Esophagus muscularis mucosa (tissue), 4 donors: ENCODE results near the gene FBXO24. TPM values are rescaled to one million over a fixed set of nuclear protein-coding genes. Genes with fewer than 3 reads are reported as not detected.

Experiments
- DNase-seq: peaks from one replicate; pipeline ENCODE4 v3.0.0-alpha.2; 2017; ENCODE audit errors: extremely low spot score
- H3K27ac ChIP-seq, 4 donors: fragments of 200-600 bp; sonication (generic); replicated peaks in 1 of 4; 1 replicate in 3 of 4; 2 replicates in 1 of 4; pipeline ENCODE4 v1.5.1; 2016 to 2019; ENCODE audit warnings: mild to moderate bottlenecking in 1 of 4
- H3K27me3 ChIP-seq, 4 donors: fragments of 200-600 bp; sonication (generic); one replicate each; pipeline versions ENCODE4 v1.5.1 to v1.6.0; 2016 to 2019
- H3K36me3 ChIP-seq, 4 donors: fragments of 200-600 bp; sonication (generic); one replicate each; pipeline ENCODE4 v1.5.1; 2016 to 2019
- H3K4me1 ChIP-seq, 4 donors: fragments of 200-600 bp; sonication (generic); one replicate each; pipeline ENCODE4 v1.5.1; 2016 to 2019
- H3K4me3 ChIP-seq, 4 donors: fragments of 200-600 bp; sonication (generic); 1 replicate in 2 of 4; 2 replicates in 2 of 4; pipeline ENCODE4 v1.5.1; 2016 to 2019; ENCODE audit warnings: mild to moderate bottlenecking in 4 of 4, moderate library complexity in 1 of 4
- H3K9me3 ChIP-seq, 4 donors: fragments of 200-600 bp; sonication (generic); 1 replicate in 3 of 4; 2 replicates in 1 of 4; pipeline ENCODE4 v1.5.1; 2016 to 2019
- EP300 ChIP-seq: sonication (generic); formaldehyde crosslinking; IDR thresholded peaks from one replicate; pipeline ENCODE4 v1.6.1; 2017; ENCODE audit warnings: antibody characterized with exemption
- POLR2A ChIP-seq: fragments of 450-650 bp; IDR thresholded peaks from one replicate; pipeline ENCODE4 v1.6.1; 2017; ENCODE audit warnings: antibody characterized with exemption, moderate library complexity, mild to moderate bottlenecking, low read depth
- POLR2AphosphoS5 ChIP-seq, 2 donors: sonication (generic); formaldehyde crosslinking; IDR thresholded peaks; one replicate each; pipeline ENCODE4 v1.6.1; 2017; ENCODE audit warnings: antibody characterized with exemption in 2 of 2
- WGBS: methylation state at CpG from one replicate; pipeline ENCODE4 v1.1.5; 2018; 5-methylcytosine and 5-hydroxymethylcytosine counted together
- intact Hi-C: fragments of 100-400 bp; cut with DNase I; formaldehyde crosslinking; loops from one replicate; pipeline ENCODE4 v1.15.1; 2023
- total RNA-seq, 4 donors: library from RNA; depleted of rRNA; stranded (reverse); fragments of >200 nt; gene quantifications; one replicate each; pipeline versions ENCODE4 v1.1.0 to v1.2.1, GENCODE V29; 2016
- TF ChIP-seq, protein P1 (sequence below), 3 experiments: fragments of 200-600 bp in 2 of 3; fragments of 450-650 bp in 1 of 3; sonication (generic) in 2 of 3; IDR thresholded peaks; one replicate each; pipeline ENCODE4 v1.5.1; 2017 to 2019; ENCODE audit warnings: antibody characterized with exemption in 3 of 3, mild to moderate bottlenecking in 2 of 3, moderate library complexity in 1 of 3

The FBXO24 gene
- total RNA-seq, 4 donors from 2014 or later: 0.13 to 0.83 (median 0.48) TPM

DNA sequence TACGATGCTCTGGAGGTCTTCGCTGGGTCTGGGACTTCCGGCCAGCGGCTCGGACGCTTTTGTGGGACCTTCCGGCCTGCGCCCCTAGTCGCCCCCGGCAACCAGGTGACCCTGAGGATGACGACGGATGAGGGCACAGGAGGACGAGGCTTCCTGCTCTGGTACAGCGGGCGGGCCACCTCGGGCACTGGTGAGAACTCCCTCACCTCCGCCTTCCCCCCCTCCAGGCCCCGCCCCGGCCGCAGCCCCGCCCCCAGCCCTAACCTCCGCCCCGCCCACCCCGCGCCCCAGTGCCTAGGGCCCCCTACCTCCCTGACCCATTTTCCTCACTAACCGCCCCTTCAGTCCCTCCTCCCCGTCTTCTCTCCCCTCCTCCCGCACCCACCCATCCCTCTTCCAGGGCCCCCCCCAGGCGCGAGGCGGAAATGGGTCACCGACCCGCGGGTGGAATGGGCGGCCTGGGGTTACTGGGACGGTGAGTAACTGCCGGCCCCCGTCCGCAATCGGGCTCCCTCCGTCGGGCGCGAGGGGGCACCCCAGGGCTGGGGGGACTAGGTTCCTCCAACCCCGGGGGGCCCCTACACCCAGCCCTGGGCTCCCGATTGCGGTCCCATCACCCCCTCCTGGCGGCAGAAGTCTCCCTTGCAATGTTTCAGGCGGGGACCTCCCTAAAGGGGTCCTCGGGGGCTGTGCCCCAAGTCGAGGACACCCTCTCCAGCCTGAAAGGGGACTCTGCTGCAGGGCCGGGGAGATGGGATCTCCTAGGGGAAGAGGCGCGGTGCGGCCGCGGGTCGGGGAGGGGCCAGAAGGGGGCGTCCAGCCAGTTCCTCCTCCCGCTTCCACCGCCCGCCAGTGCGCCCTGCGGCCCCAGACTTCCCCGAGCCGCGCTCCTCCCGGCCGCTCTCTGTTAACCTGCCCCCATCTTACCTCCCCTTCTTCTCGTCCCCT is 18.2 kb downstream of the FBXO24 start:
- TF ChIP-seq EP300 (no peak), POLR2AphosphoS5 (IDR thresholded peaks at IDR 0.05) (peak; percentile 63 to 89), POLR2A (peak; percentile 45)
- TF ChIP-seq, protein P1, sequence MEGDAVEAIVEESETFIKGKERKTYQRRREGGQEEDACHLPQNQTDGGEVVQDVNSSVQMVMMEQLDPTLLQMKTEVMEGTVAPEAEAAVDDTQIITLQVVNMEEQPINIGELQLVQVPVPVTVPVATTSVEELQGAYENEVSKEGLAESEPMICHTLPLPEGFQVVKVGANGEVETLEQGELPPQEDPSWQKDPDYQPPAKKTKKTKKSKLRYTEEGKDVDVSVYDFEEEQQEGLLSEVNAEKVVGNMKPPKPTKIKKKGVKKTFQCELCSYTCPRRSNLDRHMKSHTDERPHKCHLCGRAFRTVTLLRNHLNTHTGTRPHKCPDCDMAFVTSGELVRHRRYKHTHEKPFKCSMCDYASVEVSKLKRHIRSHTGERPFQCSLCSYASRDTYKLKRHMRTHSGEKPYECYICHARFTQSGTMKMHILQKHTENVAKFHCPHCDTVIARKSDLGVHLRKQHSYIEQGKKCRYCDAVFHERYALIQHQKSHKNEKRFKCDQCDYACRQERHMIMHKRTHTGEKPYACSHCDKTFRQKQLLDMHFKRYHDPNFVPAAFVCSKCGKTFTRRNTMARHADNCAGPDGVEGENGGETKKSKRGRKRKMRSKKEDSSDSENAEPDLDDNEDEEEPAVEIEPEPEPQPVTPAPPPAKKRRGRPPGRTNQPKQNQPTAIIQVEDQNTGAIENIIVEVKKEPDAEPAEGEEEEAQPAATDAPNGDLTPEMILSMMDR (IDR thresholded peaks at IDR 0.05): peak; percentile 27 to 45 (median 39)
- Histone ChIP-seq H3K27me3 (no peaks in the 10 kb centered on the region), H3K4me1 (peaks cover 20 to 48% (median 43%) of the 10 kb centered on the region in 4 donors), H3K36me3 (no peaks in the 10 kb centered on the region), H3K27ac (peak overlapping the region; percentile 84 to 89 (median 86)), H3K4me3 (peak overlapping the region; percentile 66 to 90 (median 74)), H3K9me3 (no peaks in the 10 kb centered on the region)
- 0% methylated on average over 23 of the region's 70 CpGs for WGBS
- intact Hi-C loops: loop anchor here (5.0 to 10.0 kb wide), 2 partner anchors 88 to 250 kb away; partner anchors contain the start of genes GIGYF1 and SLC12A9
- no peak for DNase-seq

GRCh38 chr7:100604976-100605911 is 19.1 kb downstream of the FBXO24 start:
- 15% methylated on average over 66 of the region's 68 CpGs for WGBS
- H3K9me3 ChIP-seq: no peaks in the 10 kb centered on the region
- no peaks in the 10 kb centered on the region for H3K27me3 ChIP-seq
- peak overlapping the region; percentile 84 to 89 (median 86) for H3K27ac ChIP-seq
- H3K36me3 ChIP-seq: no peaks in the 10 kb centered on the region
- DNase-seq: no peak
- TF ChIP-seq POLR2A (no peak), EP300 (no peak), POLR2AphosphoS5 (IDR thresholded peaks at IDR 0.05) (peak in 1 of 2 donors; percentile 29)
- TF ChIP-seq, protein P1 (IDR thresholded peaks at IDR 0.05): no peak
- intact Hi-C loops: loop anchor here (5.0 to 10.0 kb wide), 2 partner anchors 87 to 250 kb away; partner anchors contain the start of genes GIGYF1 and SLC12A9
- H3K4me3 ChIP-seq: peak overlapping the region; percentile 66 to 90 (median 74)
- H3K4me1 ChIP-seq: peaks cover 20 to 48% (median 43%) of the 10 kb centered on the region in 4 donors

GRCh38 chr7:100606313-100606712 is 20.2 kb downstream of the FBXO24 start:
- intact Hi-C loops: loop anchor here (10.0 kb wide), 1 partner anchor 248 kb away; the partner anchor contains the start of gene SLC12A9
- Histone ChIP-seq H3K27me3 (no peaks in the 10 kb centered on the region), H3K9me3 (no peaks in the 10 kb centered on the region), H3K4me3 (no peak overlapping the region), H3K36me3 (no peaks in the 10 kb centered on the region), H3K27ac (no peak overlapping the region), H3K4me1 (peaks cover 21 to 45% (median 41%) of the 10 kb centered on the region in 4 donors)
- DNase-seq: no peak
- WGBS: 89% methylated on average over 12 of the region's 12 CpGs
- TF ChIP-seq, protein P1 (IDR thresholded peaks at IDR 0.05): no peak
- TF ChIP-seq POLR2AphosphoS5 (IDR thresholded peaks at IDR 0.05) (no peak), POLR2A (no peak), EP300 (no peak)

DNA sequence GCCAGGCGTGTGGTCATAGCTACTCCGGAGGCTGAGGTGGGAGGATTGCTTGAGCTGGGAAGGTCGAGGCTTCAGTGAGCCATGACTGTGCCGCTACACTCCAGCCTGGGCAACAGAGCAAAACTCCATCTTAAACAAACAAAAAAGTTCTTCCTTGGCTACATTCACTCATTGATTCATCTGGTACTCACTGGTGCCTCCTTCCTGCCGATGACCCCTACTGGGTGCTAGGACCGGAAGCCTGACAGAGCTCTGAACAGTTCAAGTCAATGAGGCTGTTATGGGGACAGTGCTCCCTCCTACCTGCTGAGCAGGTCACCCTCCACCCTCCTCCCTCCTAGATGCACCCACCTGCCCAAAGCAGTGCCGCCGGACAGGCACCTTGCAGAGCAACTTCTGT is 21.0 kb downstream of the FBXO24 start:
- no peaks in the 10 kb centered on the region for H3K27me3 ChIP-seq
- H3K4me3 ChIP-seq: no peak overlapping the region
- peaks cover 22 to 39% (median 36%) of the 10 kb centered on the region in 4 donors for H3K4me1 ChIP-seq
- no peak for DNase-seq
- no peaks in the 10 kb centered on the region for H3K36me3 ChIP-seq
- no peaks in the 10 kb centered on the region for H3K9me3 ChIP-seq
- no peak overlapping the region for H3K27ac ChIP-seq
- no peak for TF ChIP-seq POLR2A
- TF ChIP-seq EP300: no peak
- TF ChIP-seq POLR2AphosphoS5 (IDR thresholded peaks at IDR 0.05): no peak
- TF ChIP-seq, protein P1 (IDR thresholded peaks at IDR 0.05): no peak
- WGBS: 92% methylated on average over 8 of the region's 8 CpGs
- intact Hi-C loops: loop anchor here (10.0 kb wide), 1 partner anchor 248 kb away; the partner anchor contains the start of gene SLC12A9
